ENCODE data around the gene DIS3L. TPM values are rescaled to one million over a fixed set of nuclear protein-coding genes. Genes with fewer than 3 reads are reported as not detected.

DIS3L gene
- total RNA-seq, 1 donor from 2014 or later, result 13.1 TPM

GRCh38 chr15:66292571-66293418 lies 573 bp upstream of the DIS3L start:
- Mint-ChIP-seq H3K27ac (ENCODE audit: unreplicated experiment) (peak overlapping the region; percentile 36), H3K4me3 (ENCODE audit: unreplicated experiment) (peak overlapping the region; percentile 85), H3K9me3 (ENCODE audit: unreplicated experiment) (no peaks in the 10 kb centered on the region), H3K4me1 (ENCODE audit: unreplicated experiment) (peaks cover 8% of the 10 kb centered on the region), H3K36me3 (ENCODE audit: low read depth, unreplicated experiment) (no peaks in the 10 kb centered on the region), H3K27me3 (ENCODE audit: unreplicated experiment) (no peaks in the 10 kb centered on the region)
- no peak for TF ChIP-seq CTCF (IDR thresholded peaks at IDR 0.05; ENCODE audit: unreplicated experiment)
- DNase-seq (ENCODE audit: low spot score), result no peak

- no peak for DNase-seq (ENCODE audit: low spot score)
- H3K36me3 Mint-ChIP-seq (ENCODE audit: low read depth, unreplicated experiment), result no peaks in the 10 kb centered on the region
These were observed 976 bp downstream of the DIS3L start for GRCh38 chr15:66294157-66294931.

GRCh38 chr15:66294932-66295235 lies 1.5 kb downstream of the DIS3L start:
- no peak for TF ChIP-seq CTCF (IDR thresholded peaks at IDR 0.05; ENCODE audit: unreplicated experiment)
- H3K9me3 Mint-ChIP-seq (ENCODE audit: unreplicated experiment), result no peaks in the 10 kb centered on the region
- H3K27ac Mint-ChIP-seq (ENCODE audit: unreplicated experiment), result no peak overlapping the region
- no peaks in the 10 kb centered on the region for H3K36me3 Mint-ChIP-seq (ENCODE audit: low read depth, unreplicated experiment)
- DNase-seq (ENCODE audit: low spot score), result no peak
- no peaks in the 10 kb centered on the region for H3K27me3 Mint-ChIP-seq (ENCODE audit: unreplicated experiment)
- peaks cover 8% of the 10 kb centered on the region for H3K4me1 Mint-ChIP-seq (ENCODE audit: unreplicated experiment)
- H3K4me3 Mint-ChIP-seq (ENCODE audit: unreplicated experiment), result peak overlapping the region; percentile 90

More at GRCh38 chr15:66294157-66294931, 976 bp downstream of the DIS3L start:
- no peaks in the 10 kb centered on the region for H3K27me3 Mint-ChIP-seq (ENCODE audit: unreplicated experiment)
- no peaks in the 10 kb centered on the region for H3K9me3 Mint-ChIP-seq (ENCODE audit: unreplicated experiment)
- H3K4me3 Mint-ChIP-seq (ENCODE audit: unreplicated experiment), result peak overlapping the region; percentile 90
- peaks cover 8% of the 10 kb centered on the region for H3K4me1 Mint-ChIP-seq (ENCODE audit: unreplicated experiment)
- TF ChIP-seq CTCF (IDR thresholded peaks at IDR 0.05; ENCODE audit: unreplicated experiment), result no peak
- no peak overlapping the region for H3K27ac Mint-ChIP-seq (ENCODE audit: unreplicated experiment)

- TF ChIP-seq CTCF (IDR thresholded peaks at IDR 0.05; ENCODE audit: unreplicated experiment), result no peak
- no peaks in the 10 kb centered on the region for H3K9me3 Mint-ChIP-seq (ENCODE audit: unreplicated experiment)
- peaks cover 8% of the 10 kb centered on the region for H3K4me1 Mint-ChIP-seq (ENCODE audit: unreplicated experiment)
- no peaks in the 10 kb centered on the region for H3K36me3 Mint-ChIP-seq (ENCODE audit: low read depth, unreplicated experiment)
- DNase-seq (ENCODE audit: low spot score), result no peak
- H3K27ac Mint-ChIP-seq (ENCODE audit: unreplicated experiment), result no peak overlapping the region
- H3K4me3 Mint-ChIP-seq (ENCODE audit: unreplicated experiment), result no peak overlapping the region
- H3K27me3 Mint-ChIP-seq (ENCODE audit: unreplicated experiment), result peaks cover 1% of the 10 kb centered on the region
These were observed 2.8 kb downstream of the DIS3L start for GRCh38 chr15:66296186-66296585.

GRCh38 chr15:66298803-66299251 lies 5.5 kb downstream of the DIS3L start:
- H3K9me3 Mint-ChIP-seq (ENCODE audit: unreplicated experiment), result no peaks in the 10 kb centered on the region
- no peak for DNase-seq (ENCODE audit: low spot score)
- peaks cover 8% of the 10 kb centered on the region for H3K4me1 Mint-ChIP-seq (ENCODE audit: unreplicated experiment)
- no peak for TF ChIP-seq CTCF (IDR thresholded peaks at IDR 0.05; ENCODE audit: unreplicated experiment)
- no peak overlapping the region for H3K27ac Mint-ChIP-seq (ENCODE audit: unreplicated experiment)
- peaks cover 1% of the 10 kb centered on the region for H3K27me3 Mint-ChIP-seq (ENCODE audit: unreplicated experiment)
- no peak overlapping the region for H3K4me3 Mint-ChIP-seq (ENCODE audit: unreplicated experiment)
- H3K36me3 Mint-ChIP-seq (ENCODE audit: low read depth, unreplicated experiment), result no peaks in the 10 kb centered on the region
